EL (cell line): Measurements from ENCODE around the gene USO1.
A peak's percentile ranks its signal among the peaks of the same experiment; 100 is the strongest.
"Not testable (repeated sequence)": the region's sequence is repeated elsewhere in the genome, so short reads cannot be mapped to it uniquely, and the experiment has no call there.

Source experiments
- DNase-seq: peaks from one replicate; pipeline ENCODE4 v3.0.0-alpha.2; 2016

USO1 gene

DNA sequence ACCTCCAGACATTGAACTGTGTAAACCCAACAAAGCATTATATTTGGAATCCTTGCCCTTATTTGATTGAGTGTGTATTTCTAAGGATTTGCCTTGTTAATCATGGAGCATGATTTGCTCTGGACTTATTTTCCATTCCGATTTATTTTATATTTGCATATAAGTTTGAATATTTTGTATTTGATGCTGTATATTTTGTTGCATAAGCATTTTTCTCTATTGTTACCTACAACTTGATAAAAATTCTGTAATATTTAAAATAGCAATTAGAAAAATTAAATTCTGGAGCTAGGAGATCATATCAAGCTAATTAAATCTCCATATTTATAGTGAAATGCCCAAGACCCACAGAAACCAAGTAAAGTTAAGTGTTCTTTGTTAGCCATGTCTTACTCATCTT, 47.2 kb downstream of the USO1 start:
- DNase-seq, result no peak

DNA sequence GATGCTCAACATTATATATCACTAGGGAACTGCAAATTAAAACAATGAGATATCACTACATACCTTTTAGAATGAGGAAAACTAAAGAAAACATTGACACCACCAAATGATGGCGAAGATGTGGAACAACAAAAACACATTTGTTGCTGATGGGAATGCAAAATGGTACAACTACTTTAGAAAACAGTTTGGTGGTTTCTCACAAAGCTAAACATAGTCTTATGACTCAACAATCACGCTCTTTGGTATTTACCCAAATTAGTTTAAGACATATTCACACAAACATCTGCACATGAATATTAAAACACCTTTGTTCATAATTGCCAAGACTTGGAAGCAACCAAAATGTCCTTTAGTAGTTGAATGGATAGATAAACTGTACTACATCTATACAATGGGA, 53.2 kb downstream of the USO1 start:
- no peak for DNase-seq

DNA sequence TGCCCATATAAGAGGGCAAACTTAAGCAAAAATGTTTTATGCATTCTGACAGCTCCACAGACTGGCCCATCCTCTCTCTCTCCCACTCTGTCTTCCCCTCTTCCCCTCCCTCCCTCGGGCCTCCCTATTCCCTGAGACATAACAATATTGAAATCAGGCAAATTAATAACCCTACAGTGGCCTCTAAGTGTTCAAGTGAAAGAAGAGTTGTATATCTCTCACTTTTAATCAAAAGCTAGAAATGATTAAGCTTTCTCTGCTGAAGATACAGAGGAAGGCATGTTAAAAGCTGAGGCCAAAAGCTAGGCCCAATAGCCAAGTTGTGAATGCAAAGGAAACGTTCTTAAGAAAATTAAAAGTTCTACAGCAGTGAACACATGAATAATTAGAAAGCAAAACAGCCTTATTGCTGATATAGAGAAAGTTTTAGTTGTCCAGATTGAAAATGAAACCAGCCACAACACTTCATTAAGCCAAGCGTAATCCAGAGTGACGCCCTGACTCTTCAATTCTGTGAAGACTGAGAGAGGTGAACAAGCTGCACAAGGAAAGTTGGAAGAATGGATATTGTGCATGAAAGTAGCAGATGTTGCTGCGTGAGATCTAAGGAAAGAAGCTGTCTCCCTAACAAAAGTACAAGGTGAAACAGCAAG, 54.9 kb downstream of the USO1 start:
- DNase-seq, result no peak

DNA sequence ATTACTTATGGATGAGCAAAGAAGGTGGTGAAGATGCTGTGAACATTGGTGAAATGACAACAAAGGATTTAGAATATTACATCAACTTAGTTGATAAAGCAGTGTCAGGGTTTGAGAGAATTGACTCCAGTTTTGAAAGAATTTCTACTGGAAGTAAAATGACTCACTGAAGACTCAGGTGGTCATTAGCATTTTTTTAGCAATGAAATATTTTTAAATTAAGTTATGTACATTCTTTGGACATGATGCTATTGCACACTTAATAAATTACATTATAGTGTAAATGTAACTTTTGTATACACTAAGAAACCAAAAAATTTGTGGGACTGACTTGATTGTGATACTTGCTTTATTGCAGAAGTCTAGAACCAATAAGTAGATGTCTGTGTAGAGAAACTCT, 56.9 kb downstream of the USO1 start:
- peak; percentile 36 for DNase-seq

DNA sequence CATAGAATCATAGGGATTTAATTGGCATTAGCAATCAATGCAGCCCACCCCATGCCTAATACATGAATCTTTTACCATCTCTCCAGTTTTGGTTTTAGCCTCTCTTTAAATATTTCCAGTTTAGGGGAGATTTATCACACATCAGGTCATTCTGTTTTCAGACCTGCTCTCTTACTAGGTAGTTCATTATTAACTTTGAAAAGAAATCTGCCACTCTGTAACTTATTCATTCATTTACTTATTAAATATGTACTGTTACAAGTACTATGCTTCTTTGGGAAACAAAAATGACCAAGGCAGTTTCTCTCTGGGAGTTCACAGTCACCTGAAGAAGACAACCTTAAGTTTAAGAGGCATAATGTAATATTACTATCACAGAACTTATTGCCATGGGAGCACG, 62.1 kb downstream of the USO1 start:
- no peak for DNase-seq

DNA sequence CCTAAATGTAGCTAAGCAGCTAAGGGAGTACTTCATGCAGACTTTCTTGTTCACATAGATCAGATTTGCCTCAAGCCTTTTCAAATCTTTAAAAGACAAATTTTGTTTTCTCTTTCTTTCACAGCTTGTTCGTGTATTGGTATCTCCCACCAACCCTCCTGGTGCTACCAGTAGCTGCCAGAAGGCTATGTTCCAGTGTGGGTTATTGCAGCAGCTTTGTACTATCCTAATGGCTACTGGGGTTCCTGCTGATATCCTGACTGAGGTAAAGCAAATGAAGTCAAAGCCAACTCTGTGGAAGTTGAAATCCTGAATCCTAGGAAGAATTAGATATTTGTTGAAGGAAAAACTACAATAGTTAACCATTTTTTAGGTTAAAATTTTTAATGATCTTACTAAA, 62.6 kb downstream of the USO1 start:
- no peak for DNase-seq

DNA sequence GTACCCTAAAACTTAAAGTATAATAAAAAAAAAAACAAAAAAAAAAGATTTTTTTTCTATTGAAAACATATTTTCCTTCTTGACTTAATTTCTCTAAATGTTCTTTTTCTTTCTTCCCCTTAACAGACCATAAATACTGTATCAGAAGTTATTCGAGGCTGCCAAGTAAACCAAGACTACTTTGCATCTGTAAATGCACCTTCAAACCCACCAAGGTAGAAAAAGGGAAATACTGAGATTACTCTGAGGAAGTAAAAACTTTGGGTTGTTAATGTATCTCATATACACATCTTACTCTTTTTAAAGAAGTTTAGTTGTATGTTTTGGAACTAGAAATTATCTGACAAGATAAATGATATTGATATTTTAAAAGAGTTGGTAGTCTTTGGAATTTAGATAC, 65.6 kb downstream of the USO1 start:
- no peak for DNase-seq

DNA sequence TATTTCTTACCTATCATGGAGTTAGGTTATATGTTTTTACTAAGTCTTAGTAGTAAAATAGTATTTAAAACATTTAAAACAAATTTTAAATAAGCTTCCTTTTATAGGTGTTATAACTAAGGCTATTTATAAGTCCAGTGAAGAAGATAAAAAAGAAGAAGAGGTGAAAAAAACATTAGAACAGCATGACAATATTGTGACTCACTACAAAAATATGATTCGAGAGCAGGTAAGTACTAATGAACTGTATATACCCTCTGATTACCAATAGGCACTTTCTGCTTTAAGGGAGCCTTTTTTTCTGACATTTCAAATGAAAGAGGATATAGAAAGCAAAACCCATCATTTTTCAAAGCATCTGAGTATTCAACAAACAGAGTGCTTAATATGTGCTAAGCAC, 76.6 kb downstream of the USO1 start:
- peak; percentile 29 for DNase-seq

DNA sequence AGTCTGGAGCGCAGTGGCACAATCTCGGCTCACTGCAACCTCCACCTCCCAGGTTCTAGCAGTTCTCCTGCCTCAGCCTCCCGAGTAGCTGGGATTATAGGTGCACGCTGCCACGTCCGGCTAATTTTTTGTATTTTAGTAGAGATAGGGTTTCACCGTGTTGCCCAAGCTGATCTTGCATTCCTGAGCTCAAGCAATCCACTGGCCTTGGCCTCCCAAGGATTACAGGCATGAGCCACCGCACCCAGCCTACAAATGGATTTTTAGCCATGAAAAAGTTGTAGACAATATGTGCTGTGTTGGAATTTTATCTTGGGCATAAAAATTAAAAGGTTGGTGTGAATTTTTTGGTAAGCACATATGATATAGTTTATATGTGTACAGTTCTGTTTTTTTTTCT, 81.7 kb downstream of the USO1 start:
- DNase-seq, result not testable (repeated sequence)

DNA sequence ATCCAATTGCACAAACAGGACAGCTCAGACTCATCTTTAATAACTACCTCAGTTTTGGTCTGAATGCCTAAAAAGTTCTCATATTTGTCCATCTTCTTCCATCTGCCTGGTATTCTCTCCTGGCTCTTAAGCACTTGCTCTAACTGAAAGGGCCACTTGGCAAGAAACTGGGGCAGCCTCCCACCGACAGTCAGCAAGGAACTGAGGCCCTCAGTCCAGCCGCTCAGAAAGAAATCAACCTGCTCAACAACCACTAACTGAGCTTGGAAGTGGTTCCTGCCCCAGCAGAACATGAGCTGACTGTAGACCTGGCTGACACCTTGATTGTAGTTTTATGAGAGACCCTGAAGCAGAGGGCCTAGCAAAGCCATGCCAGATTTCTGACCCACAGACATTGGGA, 93.5 kb downstream of the USO1 start:
- DNase-seq, result no peak

DNA sequence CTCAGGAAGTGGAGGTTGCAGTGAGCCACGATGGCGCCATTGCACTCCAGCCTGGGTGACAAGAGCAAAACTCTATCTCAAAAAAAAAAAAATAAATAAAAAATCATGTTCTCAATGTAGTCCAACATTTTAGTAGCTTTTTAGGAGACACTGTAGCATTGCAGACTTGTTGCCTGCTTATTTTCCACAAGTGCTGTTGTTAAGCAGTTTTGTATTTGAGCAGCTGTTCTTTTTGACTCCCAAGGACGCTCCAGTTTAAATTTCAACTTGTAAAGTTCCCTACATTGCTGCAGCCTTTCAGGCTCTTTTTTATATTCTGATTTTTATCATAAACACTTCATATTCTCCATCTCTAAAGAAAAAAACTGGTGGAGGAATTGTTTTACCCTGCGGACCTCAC, 94.7 kb downstream of the USO1 start:
- no peak for DNase-seq

DNA sequence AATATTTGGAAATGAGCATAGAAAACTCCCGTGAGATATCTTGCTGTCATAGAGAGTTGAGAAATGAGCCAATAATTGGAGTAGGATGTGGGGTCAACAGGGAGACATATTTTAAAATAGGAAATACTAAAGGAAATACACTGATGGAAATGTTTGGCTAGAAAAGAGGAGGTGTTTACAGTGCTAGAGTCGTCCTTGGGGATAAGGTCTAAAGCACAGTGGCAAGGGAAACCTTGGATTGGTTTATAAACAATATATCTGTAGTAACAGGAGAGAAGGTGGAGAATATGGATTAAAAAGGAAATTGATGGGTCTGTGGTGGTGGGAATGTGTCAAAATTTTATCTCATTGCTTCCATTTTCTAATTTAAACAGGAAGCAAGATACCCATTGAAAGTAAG, 95.8 kb downstream of the USO1 start:
- DNase-seq, result no peak

DNA sequence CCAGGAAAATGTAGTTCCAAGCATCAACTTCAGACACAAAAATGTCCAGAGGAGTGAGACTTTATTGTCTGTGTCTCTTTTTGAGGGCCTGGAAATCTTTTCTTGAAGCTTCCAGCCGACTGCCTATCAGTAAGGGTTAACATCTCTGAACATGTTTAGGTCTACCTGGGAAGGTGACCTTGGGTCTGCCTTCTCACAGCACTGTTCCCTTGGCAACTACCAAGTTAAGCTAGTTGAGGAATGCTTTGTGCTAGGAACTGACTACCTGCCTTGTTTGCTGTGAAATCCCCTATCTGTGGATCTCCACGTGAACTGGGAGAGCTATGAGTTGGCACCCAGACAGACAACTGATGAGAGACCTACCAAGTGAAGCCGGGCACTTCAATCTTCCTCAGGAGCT, 96.3 kb downstream of the USO1 start:
- no peak for DNase-seq

DNA sequence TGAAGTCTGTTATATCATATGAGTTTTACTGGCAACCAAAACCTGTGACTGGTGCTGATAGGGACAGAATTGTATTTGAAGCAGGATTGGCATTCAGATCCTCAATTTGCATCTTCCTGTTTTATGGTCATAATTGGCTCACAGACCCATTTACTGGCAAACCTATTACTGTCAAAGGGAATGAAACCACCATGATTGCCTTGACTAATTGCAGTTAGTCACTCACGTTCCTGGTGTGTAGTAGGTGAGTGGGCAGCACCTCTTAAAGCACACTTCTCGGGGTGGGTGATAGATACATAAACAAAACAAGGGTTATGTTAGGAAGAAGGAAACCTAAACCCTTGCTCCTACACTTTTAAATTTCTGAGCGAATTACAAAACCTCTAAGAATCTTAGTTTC, 96.8 kb downstream of the USO1 start:
- no peak for DNase-seq

DNA sequence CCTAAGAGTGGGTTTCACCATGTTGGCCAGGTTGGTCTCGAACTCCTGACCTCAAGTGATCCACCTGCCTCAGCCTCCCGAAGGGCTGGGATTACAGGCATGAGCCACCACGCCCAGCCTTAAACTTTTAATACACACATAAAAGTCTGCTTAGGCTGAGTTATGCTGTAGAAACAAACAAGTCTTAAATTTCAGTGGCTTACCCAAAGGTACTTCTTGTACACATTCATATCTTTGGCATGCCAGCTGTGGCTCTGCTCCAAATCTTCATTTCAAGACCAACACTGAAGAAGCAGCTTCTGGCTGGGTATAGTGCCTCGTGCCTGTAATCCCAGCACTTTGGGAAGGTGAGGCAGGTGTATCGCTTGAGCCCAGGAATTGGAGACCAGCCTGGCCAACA, 97.6 kb downstream of the USO1 start:
- DNase-seq, result peak; percentile 58

DNA sequence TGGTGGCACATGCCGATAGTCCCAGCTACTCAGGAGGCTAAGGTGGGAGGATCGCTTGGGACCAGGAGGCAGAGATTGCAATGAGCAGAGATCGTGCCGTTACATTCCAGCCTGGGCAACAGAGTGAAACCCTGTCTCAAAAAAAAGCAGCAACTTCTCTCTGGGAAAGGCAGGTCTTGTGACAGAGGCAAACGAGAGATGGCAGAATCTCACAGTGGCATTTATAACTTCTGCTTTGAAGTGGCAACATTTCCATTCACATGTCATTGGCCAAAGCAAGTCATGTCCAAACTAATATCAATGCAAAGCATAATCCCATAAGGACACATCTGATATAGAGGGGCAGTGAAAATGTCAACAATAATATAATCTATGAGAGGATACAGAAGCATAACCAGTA, 98.0 kb downstream of the USO1 start:
- no peak for DNase-seq

DNA sequence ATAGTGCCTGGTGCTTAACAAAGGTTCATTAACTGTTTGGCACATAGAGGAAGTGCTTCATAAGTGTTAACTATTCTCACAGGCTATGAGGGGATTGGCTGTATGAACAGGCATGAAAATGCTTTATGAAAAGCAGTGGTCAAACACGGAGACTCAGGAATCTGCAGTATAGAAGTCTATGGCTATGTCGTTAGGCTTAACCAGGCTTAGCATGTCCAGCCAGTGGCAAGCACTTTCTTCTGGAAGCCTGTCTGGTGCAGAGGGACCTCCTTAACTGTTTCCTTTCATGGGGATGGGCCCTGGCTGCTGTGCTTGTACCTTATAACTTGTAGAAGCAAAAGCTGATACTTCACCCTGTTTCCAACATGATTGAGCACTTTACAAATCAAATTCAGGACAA, 99.4 kb downstream of the USO1 start:
- DNase-seq, result no peak

DNA sequence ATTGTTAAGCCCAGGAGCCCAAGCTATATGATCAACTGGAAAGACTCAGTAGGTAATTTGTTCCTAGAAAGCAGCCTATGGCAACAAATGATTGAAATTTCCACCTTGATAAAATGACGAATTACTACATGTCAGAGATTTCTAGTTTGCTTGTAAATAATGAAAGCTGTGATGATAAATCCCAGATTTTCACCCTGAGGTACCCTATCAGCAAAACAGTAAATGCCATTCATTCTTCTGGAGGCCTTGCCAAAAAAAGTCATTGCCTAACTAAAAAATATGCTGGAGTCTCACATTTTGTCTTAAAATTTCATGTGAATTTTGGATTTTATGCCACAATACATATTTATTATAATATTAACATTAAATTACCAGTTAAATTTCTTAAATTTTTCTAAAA, 106.5 kb downstream of the USO1 start:
- no peak for DNase-seq

DNA sequence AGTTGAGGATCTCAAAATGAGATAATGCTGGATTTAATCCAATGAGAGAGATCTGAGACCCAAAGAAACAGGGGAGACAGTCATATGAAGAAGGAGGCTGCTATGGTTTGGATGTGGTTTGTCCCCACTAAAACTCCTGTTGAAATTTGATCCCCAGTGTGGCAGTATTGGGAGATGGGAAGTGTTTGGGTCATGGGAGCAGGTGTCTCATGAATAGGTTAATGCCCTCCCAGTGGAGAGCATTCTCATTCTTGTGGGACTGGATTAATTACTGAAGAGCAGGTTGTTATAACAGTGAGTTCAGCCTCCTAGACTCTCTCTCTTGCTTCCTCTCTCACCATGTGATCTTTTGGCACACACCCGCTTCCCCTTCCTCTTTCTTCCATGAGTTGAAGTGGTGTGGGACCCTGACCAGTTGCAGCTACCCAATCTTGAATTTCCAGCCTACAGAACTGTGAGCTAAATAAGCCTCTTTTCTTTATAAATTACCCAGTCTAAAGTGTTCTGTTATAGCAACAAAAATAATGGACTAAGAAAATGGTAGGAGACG, 107.6 kb downstream of the USO1 start:
- DNase-seq, result no peak

DNA sequence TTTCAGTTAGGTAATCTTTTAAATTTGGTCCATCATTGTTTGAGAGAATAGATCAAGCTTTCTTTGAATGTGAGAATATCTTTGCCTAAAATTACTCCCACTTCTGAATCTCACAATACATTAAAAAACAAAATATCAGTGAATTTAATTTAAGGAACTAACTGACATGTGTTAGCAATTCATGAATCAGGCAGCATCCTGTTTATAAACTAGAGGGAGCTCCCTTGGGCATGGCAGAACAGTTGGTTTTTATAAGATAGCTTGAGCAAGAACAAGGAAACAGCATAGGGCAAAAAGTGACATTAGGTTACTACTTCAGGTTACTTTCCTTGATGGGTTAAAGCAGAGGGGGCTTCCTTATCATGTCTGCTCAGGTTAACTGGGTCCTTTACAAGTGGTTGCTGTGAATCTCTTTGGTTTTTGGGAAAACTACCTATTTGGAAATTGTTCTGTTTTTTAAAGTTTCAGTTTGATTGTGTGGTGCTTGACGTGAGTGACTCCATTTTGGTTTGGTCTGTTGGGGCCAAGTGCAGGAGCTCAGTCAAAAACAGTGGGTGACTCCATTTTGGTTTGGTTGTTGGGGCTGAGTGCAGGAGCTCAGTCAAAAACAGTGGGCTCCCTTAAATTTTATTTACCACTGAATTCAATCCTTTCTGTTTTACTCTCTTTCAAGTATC, 109.9 kb downstream of the USO1 start:
- no peak for DNase-seq

DNA sequence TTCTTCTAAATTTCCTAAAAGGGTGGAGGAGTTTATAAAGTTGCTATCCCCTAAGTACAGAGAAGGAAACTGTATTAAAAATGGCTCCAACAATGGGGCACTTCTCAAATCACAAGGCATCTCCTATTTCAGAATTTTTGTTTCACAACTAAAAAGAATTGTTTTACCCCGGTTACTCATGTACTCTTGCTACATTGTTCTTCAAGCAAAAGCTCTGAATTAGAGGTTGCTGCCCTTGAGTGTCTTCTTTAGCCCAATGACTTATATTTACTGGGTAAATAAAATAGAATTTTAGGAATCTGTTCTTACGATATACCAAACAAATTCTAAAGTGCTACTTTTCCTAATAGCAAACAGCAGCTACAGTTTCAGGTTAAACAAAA, 110.4 kb downstream of the USO1 start:
- DNase-seq, result no peak

DNA sequence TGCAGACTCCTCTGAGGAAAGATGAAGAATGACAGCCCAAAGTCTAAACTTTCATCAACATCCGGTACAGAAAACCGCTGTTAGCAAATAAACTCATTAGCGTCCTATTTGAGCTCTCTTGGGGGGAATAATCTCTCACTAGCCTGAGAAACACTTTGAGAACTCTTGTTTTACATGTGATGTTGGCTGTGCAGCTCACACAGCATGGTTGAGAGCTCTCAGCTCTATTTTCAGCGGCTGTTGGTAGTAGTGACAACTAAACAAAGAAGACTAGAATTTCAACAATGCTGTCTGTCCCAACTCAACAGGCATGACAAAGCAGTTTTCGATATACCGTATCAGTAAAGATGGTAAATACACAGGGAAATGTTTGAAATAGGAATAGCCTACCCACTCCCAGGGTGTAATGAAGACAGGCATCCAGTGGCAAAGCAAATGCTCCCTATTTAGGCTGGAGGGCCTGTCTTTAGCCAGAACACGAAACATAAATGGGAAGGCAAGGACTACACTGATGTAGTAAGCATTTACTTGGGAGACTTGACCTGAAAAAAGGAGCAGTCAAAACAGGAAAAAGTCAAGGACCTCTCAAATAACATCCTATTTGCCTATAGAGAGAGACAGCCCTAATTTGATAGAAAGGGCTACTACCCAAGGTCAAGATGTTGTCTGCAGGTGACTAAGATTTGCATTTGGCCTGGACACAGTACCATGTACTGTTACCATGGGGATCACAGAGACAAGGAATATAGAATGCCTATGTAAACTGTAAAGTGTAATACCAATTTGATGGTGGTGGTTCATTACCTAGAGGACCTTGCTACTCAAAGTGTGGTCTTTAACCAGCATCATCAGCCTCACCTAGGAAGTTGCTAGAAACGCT, 117.5 kb downstream of the USO1 start:
- DNase-seq, result no peak

DNA sequence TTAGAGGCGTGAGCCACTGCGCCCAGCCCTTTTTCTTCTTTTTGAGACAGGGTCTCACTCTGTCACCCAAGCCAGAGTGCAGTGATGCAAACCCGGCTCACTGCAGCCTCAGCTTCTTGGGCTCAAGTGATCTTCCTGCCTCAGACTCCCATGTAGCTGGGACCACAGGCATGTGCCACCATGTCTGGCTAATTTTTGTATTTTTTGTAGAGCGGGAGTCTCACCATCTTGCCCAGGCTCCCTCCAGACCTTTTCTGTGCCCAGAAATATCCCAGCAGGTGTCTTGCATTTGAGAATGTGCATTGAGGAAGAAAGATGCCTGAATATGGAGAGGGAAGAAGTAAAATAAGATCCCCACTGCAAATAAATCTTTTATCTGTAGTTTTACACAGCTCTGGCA, 119.2 kb downstream of the USO1 start:
- no peak for DNase-seq

DNA sequence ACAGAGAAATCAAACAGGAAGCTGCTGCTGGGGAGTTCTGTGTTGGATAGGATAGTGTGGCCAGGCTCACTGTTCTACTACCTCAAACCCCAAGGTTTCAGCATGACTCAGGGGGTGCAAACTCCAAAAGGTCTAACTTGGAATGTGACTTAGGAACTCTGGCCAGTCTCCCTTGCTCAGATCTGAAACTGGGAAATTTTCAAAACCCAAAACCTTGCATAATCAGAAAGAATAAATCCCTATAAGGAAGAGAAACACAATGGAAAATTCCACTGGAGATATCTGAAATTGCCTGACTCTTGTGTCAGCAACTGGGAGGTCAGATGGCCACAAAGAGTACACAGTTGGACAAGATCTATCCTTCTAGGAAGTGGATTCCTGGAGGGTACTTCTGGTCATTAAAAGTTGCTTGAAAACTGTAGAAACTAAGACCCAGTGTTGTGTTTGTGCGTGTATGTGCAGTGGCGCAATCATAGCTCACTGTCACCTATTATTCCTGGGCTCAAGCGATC, 119.8 kb downstream of the USO1 start:
- peak; percentile 96 for DNase-seq
